Measurements from ENCODE around the gene EPN2.

DNA sequence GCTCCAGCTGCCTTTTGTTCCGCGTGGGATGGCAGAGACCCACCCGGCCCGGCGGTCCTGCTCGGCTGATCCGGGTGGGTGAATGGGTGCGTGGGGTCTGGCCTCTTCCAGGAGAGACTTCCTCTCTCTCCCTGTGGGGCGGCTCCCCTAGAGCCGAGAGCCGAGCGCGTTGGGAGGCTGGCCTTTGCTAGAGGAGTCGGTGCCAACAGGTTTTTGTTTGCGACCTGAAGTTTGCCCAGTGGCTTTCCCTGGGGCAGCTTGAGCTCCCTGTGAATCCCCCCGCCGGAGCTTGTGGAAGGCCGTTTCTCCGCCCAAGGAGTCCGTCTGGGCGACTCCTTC, 970 bp downstream of the EPN2 start:
- TF ChIP-seq CTCF (conservative IDR thresholded peaks at IDR 0.05; ENCODE audit: low read depth in 2 of 2) (no peak), EZH2 (IDR thresholded peaks at IDR 0.05; ENCODE audit: low read depth, unreplicated experiment) (no peak), ETS1 (IDR thresholded peaks at IDR 0.05) (no peak)
